Fibroblast of the aortic adventitia (primary cell): ENCODE measurements around the gene AP2A2. TPM values are rescaled to one million over a fixed set of nuclear protein-coding genes. Genes with fewer than 3 reads are reported as not detected.

ENCODE experiments used
- DNase-seq: peaks from one replicate; pipeline ENCODE4 v3.0.0-alpha.2; 2010; ENCODE audit warnings: low read depth
- H3K4me3 ChIP-seq: 2 replicates; pipeline ENCODE4 v1.5.1; 2011; ENCODE audit warnings: low read depth, mild to moderate bottlenecking, control low read depth, low read length, moderate library complexity
- total RNA-seq: library from RNA; depleted of rRNA; stranded (reverse); fragments of >200 nt; gene quantifications from 2 replicates; pipeline ENCODE4 v1.2.3, GENCODE V29; 2012; ENCODE audit warnings: low replicate concordance
- TF ChIP-seq, protein P1 (sequence below): IDR thresholded peaks from 2 replicates; pipeline ENCODE4 v1.5.1; 2011; ENCODE audit warnings: mild to moderate bottlenecking, low read length, control low read depth, inconsistent platforms; ENCODE audit not compliant: insufficient read depth

AP2A2 gene
- total RNA-seq, 1 donor, result 72.9 TPM

DNA sequence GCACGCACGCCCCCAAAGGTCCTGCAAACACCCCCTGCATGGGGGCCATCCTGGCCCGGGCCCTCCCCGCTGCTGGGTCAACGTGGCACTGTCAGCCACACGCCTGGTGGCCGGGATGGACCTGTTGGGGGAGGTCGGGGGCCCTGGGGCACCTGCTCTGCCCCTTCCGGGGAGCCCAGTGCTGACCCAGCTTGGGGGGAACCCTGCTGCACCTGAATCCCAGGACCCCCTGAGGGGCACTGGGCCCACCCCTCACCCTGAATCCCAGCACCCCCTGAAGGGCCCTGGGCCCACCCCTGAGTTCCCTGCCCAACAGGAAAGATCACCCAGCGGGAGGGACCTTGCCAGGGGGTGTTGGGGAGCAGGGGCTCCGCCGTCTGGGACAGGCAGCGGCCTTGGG, 111.3 kb downstream of the AP2A2 start:
- H3K4me3 ChIP-seq, result no peak overlapping the region
- no peak for DNase-seq
- TF ChIP-seq, protein P1, sequence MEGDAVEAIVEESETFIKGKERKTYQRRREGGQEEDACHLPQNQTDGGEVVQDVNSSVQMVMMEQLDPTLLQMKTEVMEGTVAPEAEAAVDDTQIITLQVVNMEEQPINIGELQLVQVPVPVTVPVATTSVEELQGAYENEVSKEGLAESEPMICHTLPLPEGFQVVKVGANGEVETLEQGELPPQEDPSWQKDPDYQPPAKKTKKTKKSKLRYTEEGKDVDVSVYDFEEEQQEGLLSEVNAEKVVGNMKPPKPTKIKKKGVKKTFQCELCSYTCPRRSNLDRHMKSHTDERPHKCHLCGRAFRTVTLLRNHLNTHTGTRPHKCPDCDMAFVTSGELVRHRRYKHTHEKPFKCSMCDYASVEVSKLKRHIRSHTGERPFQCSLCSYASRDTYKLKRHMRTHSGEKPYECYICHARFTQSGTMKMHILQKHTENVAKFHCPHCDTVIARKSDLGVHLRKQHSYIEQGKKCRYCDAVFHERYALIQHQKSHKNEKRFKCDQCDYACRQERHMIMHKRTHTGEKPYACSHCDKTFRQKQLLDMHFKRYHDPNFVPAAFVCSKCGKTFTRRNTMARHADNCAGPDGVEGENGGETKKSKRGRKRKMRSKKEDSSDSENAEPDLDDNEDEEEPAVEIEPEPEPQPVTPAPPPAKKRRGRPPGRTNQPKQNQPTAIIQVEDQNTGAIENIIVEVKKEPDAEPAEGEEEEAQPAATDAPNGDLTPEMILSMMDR, result no peak

DNA sequence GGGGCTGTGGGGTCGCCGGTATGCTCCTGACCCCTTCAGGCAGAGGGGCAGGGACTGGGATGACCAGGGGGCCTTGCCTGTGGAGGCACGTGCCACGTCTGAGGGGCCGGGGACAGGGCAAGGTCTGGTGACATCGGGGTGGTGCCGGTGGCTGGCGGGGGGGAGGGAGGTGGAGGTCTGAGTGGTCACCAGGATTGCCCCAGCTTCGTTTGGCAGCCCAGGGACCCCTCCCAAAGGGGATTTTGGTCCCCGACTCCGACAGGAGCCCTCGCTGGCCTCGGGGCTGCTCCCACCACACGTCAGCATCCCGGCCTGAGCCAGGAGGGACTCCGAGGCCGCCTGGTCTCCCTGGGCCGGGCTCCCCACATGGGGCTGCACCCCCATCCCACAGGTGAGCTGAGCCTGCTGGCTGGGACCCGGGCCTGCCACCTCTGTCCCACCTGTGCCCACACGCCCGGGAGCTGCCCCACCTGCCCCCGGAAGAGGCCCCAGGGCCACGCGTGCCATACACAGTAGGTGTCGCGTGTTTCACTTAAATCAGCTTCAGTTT, 111.9 kb downstream of the AP2A2 start:
- TF ChIP-seq, protein P1, result no peak
- H3K4me3 ChIP-seq, result no peak overlapping the region
- DNase-seq, result no peak

DNA sequence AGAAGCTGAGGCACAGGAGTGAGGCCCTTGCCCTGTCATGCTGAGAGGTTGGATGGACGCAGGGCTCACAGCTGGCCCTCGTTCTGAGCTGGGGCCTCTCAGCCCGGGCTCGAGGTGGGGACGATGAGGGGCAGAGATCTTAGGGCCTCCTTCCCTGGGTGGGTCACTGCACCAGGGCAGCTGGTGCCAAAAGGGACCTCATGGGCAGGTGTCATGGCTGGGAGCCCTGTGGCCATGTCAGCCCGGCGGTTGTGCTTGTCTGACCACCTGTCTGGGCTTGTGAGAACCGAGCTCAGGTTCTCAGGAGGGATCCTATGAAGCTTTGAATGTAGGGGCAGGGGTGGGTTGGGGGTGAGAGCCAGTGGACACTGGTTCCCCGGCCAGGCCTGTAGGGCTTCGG, 112.7 kb downstream of the AP2A2 start:
- no peak for DNase-seq
- no peak overlapping the region for H3K4me3 ChIP-seq
- TF ChIP-seq, protein P1, result no peak

DNA sequence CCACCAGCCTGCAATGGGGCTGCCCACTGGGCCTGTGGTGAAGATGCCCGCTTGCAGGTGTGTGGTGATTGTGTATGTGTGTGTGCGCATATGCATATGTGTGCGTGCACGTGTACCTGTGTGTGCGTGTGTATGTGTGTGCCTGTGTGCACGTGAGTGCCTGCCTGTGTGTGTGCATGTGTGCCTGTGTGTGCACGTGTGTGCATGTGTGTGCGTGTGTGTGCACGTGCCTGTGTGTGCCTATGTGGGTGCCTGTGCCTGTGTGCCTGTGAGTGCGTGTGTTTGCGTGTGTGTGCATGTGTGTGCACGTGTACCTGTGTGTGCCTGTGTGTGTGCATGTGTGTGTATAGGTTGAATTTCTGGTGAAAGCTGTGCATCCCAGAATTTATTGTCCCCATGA, 113.3 kb downstream of the AP2A2 start:
- H3K4me3 ChIP-seq, result no peak overlapping the region
- TF ChIP-seq, protein P1, result no peak
- DNase-seq, result no peak

DNA sequence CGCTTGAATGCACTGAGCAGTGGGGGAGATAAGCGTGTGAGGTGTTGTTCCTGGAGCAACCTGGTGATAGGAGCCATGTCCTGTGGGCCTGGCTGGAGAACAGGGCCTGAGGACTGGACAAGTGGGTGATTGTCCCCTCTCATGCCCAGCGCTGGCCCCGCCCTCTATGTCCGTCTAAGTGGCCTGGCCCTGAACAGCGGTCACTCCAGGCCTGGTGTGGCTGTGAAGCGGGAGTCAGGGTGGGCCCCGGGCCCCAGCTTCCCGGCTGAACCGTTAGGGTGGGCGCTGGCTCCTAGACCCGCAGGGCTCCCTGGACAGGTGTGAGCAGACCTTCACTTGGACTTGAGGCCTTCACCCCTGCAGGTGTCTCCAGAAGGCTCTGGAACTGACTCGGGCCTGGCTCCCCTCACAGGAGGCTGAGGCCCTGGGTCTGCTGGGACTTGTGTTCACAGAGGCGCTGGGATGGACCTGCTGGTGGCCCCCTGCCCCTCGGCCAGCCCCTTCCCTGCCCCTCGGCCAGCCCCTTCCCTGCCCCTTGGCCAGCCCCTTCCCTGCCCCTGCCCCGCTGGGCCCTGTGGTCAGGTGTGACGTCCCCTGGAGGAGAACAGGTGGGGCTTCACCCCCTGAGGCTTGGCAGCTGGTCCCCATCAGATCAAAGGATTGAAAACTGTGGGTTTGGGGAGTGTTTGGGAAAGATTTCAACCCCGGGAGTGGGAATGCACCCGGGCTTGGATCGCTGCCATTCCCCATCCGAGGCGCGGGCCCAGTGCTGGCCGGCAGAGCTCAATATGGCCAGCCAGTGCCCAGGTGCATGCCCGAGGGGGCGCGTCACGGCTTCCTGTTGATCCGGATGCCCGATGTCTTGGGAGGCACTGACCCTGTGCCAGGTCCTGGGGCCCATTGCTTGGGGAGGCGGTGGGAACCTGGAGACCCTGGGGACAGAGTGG, 114.1 kb downstream of the AP2A2 start:
- H3K4me3 ChIP-seq, result no peak overlapping the region
- no peak for DNase-seq
- TF ChIP-seq, protein P1, result no peak

DNA sequence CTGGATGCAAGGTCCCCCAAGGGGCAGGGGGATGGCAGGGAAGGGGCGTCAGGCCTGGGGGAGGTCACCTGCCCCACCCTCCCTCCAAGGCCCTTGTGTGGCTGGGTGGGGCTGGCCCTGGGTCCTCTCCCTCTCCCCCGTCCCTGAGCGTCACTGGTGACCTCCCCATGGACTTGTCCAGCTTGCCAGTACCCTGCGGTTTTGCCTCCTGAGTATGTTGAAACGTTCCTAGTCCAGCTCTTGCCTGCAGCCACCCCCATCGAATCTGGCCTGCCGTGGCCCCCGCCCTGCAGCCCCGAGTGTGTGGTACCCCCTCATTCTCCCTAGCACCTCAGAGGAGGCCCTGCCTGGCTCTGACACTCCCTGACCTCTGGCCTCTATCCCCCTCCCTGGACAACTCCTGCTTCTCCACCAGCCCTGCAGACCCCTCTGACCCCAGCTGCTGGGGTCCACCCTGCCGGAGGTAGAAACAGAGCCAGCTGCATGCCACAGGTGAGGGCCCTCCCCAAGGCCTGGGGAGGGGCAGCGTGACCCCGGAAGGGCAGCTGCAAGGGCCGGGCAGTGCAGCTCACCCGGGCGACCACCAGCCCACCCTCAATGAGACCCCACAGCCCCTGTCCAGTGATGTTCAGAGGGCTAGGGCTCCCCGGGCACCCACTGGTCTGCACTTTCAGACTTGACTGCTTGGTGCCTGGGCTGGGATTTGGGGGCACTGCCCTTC, 114.9 kb downstream of the AP2A2 start:
- TF ChIP-seq, protein P1, result no peak
- no peak overlapping the region for H3K4me3 ChIP-seq
- peak; percentile 37 for DNase-seq
